ENCODE measurements around the gene BMP15.

Gene BMP15

DNA sequence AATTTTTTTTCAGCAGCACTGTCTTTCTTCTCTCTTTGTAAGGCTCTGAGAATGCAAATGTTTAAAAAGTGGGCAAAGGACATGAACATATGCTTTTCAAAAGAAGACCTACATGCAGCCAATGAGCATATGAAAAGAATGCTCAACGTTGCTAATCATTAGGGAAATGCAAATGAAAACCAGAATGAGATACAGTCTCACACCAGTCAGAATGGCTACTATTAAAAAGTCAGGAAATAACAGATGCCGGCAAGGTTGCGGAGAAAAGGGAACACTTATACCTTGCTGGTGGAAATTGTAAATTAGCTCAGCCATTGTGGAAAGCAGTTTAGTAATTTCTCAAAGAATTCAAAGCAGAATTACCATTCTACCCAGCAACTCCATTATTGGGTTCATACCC, 51.6 kb downstream of the BMP15 start:
- Histone ChIP-seq H3K4me1 (ENCODE audit: insufficient read depth, poor library complexity, severe bottlenecking) (no peaks in the 10 kb centered on the region), H3K36me3 (ENCODE audit: low read depth) (no peaks in the 10 kb centered on the region), H3K27me3 (ENCODE audit: insufficient read depth, poor library complexity, severe bottlenecking) (no peaks in the 10 kb centered on the region), H3K27ac (ENCODE audit: poor library complexity, severe bottlenecking) (no peak overlapping the region), H3K4me3 (ENCODE audit: severe bottlenecking) (no peak overlapping the region), H3K9me3 (ENCODE audit: severe bottlenecking) (no peaks in the 10 kb centered on the region)
- TF ChIP-seq, protein P1, sequence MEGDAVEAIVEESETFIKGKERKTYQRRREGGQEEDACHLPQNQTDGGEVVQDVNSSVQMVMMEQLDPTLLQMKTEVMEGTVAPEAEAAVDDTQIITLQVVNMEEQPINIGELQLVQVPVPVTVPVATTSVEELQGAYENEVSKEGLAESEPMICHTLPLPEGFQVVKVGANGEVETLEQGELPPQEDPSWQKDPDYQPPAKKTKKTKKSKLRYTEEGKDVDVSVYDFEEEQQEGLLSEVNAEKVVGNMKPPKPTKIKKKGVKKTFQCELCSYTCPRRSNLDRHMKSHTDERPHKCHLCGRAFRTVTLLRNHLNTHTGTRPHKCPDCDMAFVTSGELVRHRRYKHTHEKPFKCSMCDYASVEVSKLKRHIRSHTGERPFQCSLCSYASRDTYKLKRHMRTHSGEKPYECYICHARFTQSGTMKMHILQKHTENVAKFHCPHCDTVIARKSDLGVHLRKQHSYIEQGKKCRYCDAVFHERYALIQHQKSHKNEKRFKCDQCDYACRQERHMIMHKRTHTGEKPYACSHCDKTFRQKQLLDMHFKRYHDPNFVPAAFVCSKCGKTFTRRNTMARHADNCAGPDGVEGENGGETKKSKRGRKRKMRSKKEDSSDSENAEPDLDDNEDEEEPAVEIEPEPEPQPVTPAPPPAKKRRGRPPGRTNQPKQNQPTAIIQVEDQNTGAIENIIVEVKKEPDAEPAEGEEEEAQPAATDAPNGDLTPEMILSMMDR (IDR thresholded peaks at IDR 0.05; ENCODE audit: poor library complexity, severe bottlenecking), result no peak
- DNase-seq (ENCODE audit: low spot score), result no peak
- ATAC-seq (ENCODE audit: low read depth), result no peak

GRCh38 chrX:50963842-50964241, 53.3 kb downstream of the BMP15 start:
- no peak for DNase-seq (ENCODE audit: low spot score)
- Histone ChIP-seq H3K36me3 (ENCODE audit: low read depth) (no peaks in the 10 kb centered on the region), H3K4me1 (ENCODE audit: insufficient read depth, poor library complexity, severe bottlenecking) (no peaks in the 10 kb centered on the region), H3K9me3 (ENCODE audit: severe bottlenecking) (no peaks in the 10 kb centered on the region), H3K4me3 (ENCODE audit: severe bottlenecking) (no peak overlapping the region), H3K27ac (ENCODE audit: poor library complexity, severe bottlenecking) (no peak overlapping the region), H3K27me3 (ENCODE audit: insufficient read depth, poor library complexity, severe bottlenecking) (no peaks in the 10 kb centered on the region)
- no peak for ATAC-seq (ENCODE audit: low read depth)
- TF ChIP-seq, protein P1 (IDR thresholded peaks at IDR 0.05; ENCODE audit: poor library complexity, severe bottlenecking), result no peak

Measured in RWPE2 (cell line).